ENCODE data around the gene SSTR4.

SSTR4 gene

DNA sequence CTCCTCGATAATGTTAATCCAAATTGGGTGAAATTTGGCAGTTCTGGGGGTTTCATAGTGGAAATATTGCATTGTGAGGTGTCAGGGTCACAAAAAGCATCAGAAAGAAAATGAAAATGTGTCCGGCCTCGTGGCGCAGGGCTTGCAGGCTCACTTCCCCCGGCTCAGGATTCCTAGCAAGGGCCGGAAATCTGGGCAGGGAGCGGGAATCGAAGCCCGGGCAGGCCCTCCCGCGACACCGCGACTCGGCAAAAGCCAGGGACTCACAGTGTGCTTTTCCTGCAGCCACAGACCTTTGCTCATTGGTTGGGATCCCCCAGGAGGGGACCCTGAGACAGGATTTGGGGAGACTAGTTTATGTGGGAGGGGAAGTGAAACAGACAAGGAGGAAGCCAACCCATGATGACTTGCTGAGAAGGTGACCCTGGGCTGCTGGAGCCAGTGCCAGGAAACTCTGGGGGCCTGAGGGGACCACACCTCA is 51.9 kb downstream of the SSTR4 start:
- no peak for DNase-seq (ENCODE audit: low read depth)

DNA sequence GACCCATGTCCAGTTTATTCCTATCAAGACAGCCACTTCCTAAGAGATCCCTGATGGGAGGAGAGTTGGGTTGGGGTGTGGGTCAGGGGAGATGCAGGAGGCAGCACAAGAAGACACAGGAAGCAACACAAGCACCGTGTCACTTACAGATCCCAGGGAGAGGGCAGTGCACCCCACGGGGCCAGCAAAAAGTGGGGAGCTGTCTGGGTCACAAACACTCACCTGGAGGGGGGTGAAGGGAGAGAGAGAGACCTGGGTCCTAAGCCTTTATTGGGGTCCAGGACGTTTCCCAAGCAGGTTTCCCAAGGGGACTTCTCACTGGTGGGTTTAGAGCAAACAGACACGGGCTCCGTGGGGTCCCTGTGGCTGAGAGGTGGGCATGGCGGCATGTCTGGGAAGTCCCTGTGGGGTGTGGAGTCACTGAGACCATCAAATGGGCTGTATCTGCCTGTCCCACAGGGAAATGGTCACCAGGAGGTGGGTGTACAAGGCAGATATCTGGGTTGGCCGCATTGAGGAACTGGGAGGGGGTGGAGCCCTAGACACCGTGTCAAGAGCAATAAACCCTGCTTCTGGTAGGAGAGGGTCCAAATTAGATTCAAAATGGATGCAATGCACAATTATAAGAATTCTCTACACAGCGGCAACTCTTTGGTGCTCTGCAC is 52.6 kb downstream of the SSTR4 start:
- no peak for DNase-seq (ENCODE audit: low read depth)
